AG10803 (cell line): ENCODE measurements around the gene NLE1.
"Not testable (repeated sequence)": the region's sequence is repeated elsewhere in the genome, so short reads cannot be mapped to it uniquely, and the experiment has no call there.

Experiments
- DNase-seq: peaks from one replicate; pipeline ENCODE4 v3.0.0; 2010; ENCODE audit warnings: low read depth
- H3K4me3 ChIP-seq: 2 replicates; pipeline ENCODE4 v1.5.1; 2011; ENCODE audit warnings: mild to moderate bottlenecking, low read length, control low read depth
- TF ChIP-seq, protein P1 (sequence below): conservative IDR thresholded peaks from 2 replicates; pipeline ENCODE4 v1.5.1; 2011; ENCODE audit warnings: mild to moderate bottlenecking, low read length, control low read depth, inconsistent platforms

Gene NLE1

DNA sequence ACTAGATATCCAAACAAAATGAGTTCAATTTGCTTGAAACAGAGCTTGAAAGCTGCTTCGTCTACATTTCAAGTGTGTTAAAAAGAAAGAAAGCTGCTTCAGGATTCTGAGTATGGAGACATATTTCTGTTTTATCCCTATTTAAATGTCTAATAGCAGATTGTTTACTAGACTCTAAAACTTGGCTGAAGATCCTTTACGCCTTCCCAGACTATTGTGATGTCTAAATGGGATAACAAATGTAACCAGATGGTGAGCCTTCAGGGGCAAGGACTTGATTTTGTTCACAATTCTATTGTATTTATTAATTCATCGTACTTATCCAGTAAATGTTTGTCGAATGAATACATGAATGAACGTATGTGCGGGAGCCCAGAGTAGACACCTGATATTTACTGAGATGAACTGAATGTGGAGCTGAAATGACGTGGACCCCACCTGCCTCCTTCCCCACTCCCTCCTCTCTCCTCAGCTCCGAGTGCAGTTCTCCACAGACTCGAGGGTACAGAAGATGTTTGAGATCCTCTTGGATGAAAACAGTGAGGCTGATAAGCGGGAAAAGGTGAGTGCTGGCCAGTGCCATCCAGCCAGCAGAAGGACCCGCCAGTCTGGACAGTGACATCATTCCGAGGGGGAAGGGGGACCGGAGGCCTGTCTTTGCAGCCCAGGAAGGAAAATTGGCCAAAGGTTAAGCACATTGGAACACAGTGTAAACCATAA lies 10.5 kb upstream of the NLE1 start:
- TF ChIP-seq, protein P1, sequence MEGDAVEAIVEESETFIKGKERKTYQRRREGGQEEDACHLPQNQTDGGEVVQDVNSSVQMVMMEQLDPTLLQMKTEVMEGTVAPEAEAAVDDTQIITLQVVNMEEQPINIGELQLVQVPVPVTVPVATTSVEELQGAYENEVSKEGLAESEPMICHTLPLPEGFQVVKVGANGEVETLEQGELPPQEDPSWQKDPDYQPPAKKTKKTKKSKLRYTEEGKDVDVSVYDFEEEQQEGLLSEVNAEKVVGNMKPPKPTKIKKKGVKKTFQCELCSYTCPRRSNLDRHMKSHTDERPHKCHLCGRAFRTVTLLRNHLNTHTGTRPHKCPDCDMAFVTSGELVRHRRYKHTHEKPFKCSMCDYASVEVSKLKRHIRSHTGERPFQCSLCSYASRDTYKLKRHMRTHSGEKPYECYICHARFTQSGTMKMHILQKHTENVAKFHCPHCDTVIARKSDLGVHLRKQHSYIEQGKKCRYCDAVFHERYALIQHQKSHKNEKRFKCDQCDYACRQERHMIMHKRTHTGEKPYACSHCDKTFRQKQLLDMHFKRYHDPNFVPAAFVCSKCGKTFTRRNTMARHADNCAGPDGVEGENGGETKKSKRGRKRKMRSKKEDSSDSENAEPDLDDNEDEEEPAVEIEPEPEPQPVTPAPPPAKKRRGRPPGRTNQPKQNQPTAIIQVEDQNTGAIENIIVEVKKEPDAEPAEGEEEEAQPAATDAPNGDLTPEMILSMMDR = no peak
- no peak for DNase-seq
- H3K4me3 ChIP-seq = no peak overlapping the region

- not testable (repeated sequence) for H3K4me3 ChIP-seq, DNase-seq
Measured at GRCh38 chr17:35151080-35151479, 9.0 kb upstream of the NLE1 start.

- no peak overlapping the region for H3K4me3 ChIP-seq
- TF ChIP-seq, protein P1 = no peak
- DNase-seq = no peak
Measured at GRCh38 chr17:35149941-35150340, 7.8 kb upstream of the NLE1 start.

DNA sequence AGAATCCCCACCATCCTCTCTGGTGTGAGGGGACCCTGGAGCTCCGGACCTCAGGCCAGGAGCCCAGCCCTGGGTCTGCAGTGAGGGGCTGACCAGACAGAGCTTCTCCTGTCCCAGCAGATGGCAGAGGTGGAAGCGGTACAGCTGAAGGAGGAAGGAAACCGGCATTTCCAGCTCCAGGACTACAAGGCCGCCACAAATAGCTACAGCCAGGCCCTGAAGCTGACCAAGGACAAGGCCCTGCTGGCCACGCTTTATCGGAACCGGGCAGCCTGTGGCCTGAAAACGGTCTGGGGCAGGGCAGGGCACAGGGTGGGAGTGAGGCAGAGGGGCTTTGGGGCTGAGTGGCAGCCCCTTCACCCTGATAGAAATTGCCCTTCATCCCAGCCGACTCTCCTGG lies 6.0 kb upstream of the NLE1 start:
- no peak for DNase-seq
- TF ChIP-seq, protein P1 = no peak
- no peak overlapping the region for H3K4me3 ChIP-seq

DNA sequence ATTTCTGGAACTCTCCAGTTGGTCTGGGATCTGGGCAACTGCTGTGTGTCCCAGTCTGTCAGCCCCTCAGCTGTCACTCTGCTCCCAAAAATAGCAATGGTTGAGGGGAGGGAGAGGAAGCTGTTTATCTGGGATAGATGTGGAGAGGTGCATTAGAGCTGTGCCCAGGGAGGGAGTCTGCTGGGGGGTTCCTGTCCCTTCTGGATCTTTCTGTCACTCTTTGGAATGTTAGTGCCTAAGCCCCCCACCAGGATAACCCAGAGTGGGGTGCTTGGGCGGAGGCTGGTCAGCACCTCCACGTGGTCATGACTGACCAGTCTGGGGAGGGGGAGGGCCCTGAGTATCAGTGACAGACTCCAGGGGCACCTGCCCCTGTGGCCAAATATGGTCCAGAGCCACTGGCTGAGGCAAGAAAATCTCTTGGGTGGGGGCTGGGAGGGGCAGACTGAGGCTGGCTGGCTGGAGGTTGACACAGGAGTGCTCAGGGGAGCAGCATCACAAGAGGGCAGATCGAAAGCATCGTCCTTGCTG lies 5.3 kb upstream of the NLE1 start, which contains the start of gene UNC45B:
TSS of gene UNC45B (plus strand) at position 443 of the 531 bp plus-strand sequence. CDS start 447 bp downstream, outside the sequence.
- H3K4me3 ChIP-seq = no peak within 1 kb of the TSS
- no peak for DNase-seq
- TF ChIP-seq, protein P1 = no peak

- no peak for DNase-seq
- H3K4me3 ChIP-seq = no peak overlapping the region
- TF ChIP-seq, protein P1 = no peak
Measured at GRCh38 chr17:35146214-35146833, 4.2 kb upstream of the NLE1 start.

DNA sequence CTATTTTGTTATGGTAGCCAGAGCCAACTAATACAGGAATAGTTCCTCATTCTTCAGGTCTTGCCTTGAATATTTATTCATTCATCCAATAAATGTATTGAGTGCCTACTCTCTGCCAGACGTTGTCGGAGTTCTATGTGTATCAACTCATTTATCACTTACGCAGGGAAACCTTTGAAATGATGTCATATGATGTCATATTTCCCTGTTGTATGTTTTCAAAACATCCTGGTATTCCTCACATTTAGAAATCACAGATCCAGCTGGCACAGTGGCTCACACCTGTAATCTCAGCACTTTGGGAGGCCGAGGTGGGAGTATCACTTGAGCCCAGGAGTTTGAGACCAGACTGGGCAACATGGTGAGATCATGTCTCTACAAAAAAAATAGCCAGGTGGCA lies 2.7 kb upstream of the NLE1 start:
- TF ChIP-seq, protein P1 = no peak
- no peak for DNase-seq
- H3K4me3 ChIP-seq = no peak overlapping the region
